CD4-positive, alpha-beta T cell (primary cell): ENCODE results near the gene OPN4. TPM values are rescaled to one million over a fixed set of nuclear protein-coding genes. Genes with fewer than 3 reads are reported as not detected.

Experiments
- ATAC-seq: fragments of 200-7000 bp; cut with Tn5 transposase; one replicate; pipeline ENCODE4 v1.10.0; 2022; ENCODE audit warnings: mild to moderate bottlenecking; ENCODE audit not compliant: poor library complexity
- CTCF ChIA-PET: fragments of 350-600 bp; sonication (Branson Sonifier 250); formaldehyde crosslinking; loops from one replicate; lab custom pipeline; 2021; ENCODE audit warnings: antibody characterized with exemption, inconsistent platforms; lab: Charles Lee
- POLR2A ChIA-PET: fragments of 350-600 bp; sonication (Branson Sonifier 250); formaldehyde crosslinking; loops from one replicate; lab custom pipeline; 2021; ENCODE audit warnings: antibody characterized with exemption, inconsistent platforms; lab: Charles Lee
- DNase-seq, 14 experiments: peaks; one replicate each; pipeline ENCODE4 v3.0.0-alpha.2; 2013 to 2020; ENCODE audit warnings: mixed read lengths in 2 of 14
- H3K27ac ChIP-seq, 2 donors: one replicate each; pipeline versions ENCODE4 v1.5.1 to v1.7.0; 2013; ENCODE audit warnings: low read length in 2 of 2, low read depth in 1 of 2, mild to moderate bottlenecking in 1 of 2
- H3K27me3 ChIP-seq, 2 experiments: 1 replicate in 1 of 2; 2 replicates in 1 of 2; pipeline versions ENCODE4 v1.6.1 to v1.7.0; 2013; ENCODE audit warnings: low read length in 2 of 2, control low read depth in 1 of 2, mild to moderate bottlenecking in 1 of 2, moderate library complexity in 1 of 2; ENCODE audit not compliant: insufficient read depth in 2 of 2, control insufficient read depth in 1 of 2
- H3K36me3 ChIP-seq: one replicate; pipeline ENCODE4 v1.6.1; 2013; ENCODE audit warnings: low read length, control low read depth; ENCODE audit not compliant: insufficient read depth
- H3K4me1 ChIP-seq: one replicate; pipeline ENCODE4 v1.6.1; 2013; ENCODE audit warnings: low read length, control low read depth; ENCODE audit not compliant: insufficient read depth
- H3K4me3 ChIP-seq: one replicate; pipeline ENCODE4 v1.5.1; 2013; ENCODE audit warnings: mild to moderate bottlenecking, low read length, moderate library complexity
- H3K9me3 ChIP-seq, 2 experiments: 1 replicate in 1 of 2; 2 replicates in 1 of 2; pipeline versions ENCODE4 v1.6.1 to v1.7.0; 2013; ENCODE audit warnings: low read length in 2 of 2, mild to moderate bottlenecking in 2 of 2, control low read depth in 1 of 2, moderate library complexity in 1 of 2; ENCODE audit not compliant: control insufficient read depth in 1 of 2, insufficient read depth in 1 of 2
- H3K27ac Mint-ChIP-seq: one replicate; pipeline ENCODE4 v1.8.0; 2020; ENCODE audit warnings: mixed read lengths
- H3K27me3 Mint-ChIP-seq: one replicate; pipeline ENCODE4 v1.8.0; 2021; ENCODE audit warnings: mixed read lengths
- H3K36me3 Mint-ChIP-seq: one replicate; pipeline ENCODE4 v1.8.0; 2021; ENCODE audit warnings: low read depth, mixed read lengths
- H3K4me1 Mint-ChIP-seq: one replicate; pipeline ENCODE4 v1.8.0; 2021; ENCODE audit warnings: low read depth, mixed read lengths
- H3K4me3 Mint-ChIP-seq: one replicate; pipeline ENCODE4 v1.8.0; 2020; ENCODE audit warnings: mild to moderate bottlenecking, mixed read lengths
- H3K9me3 Mint-ChIP-seq: one replicate; pipeline ENCODE4 v1.8.0; 2020; ENCODE audit warnings: mixed read lengths
- intact Hi-C, 2 experiments: fragments of 100-400 bp; cut with DNase I in 1 of 2; cut with micrococcal nuclease in 1 of 2; formaldehyde crosslinking; loops; one replicate each; pipeline versions ENCODE4 v1.15.1 to v1.9.0; 2023 to 2025; cut with DNase I, micrococcal nuclease
- total RNA-seq, 174 experiments: library from RNA in 2 of 174; stranded (reverse) in 2 of 174; gene quantifications; one replicate each; pipeline ENCODE4 v1.2.3 and lab custom pipeline; 2021 to 2026
- TF ChIP-seq, protein P1 (sequence below): fragments of 200-600 bp; IDR thresholded peaks from one replicate; pipeline ENCODE4 v1.8.0; 2022; ENCODE audit warnings: antibody characterized with exemption, mild to moderate bottlenecking

The OPN4 gene
- total RNA-seq, 2 experiments from 2014 or later, result not detected

DNA sequence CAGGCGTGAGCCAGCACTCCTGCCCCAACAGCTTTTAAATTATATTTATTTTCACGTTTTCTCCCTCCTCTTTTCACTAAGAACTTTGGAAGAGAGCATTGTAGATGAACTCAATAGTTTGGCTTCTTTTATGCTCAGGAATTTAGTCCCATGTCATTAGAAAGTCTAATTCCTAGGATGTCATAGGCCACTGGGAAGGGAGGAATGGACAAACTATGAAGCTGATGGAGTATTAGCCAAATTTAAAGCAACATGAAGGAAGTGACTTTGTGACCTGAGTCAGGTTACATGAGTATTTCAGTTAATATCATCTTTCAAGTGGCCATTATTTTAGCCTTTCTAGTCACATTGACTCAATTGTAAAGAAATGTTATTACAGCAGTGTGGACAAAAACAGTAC is 18.0 kb upstream of the OPN4 start:
- Histone ChIP-seq H3K4me3 (no peak overlapping the region), H3K4me1 (no peaks in the 10 kb centered on the region), H3K27me3 (peaks cover 27 to 47% of the 10 kb centered on the region in 2 experiments), H3K27ac (no peak overlapping the region), H3K9me3 (peaks cover 0 to 15% of the 10 kb centered on the region in 2 experiments), H3K36me3 (no peaks in the 10 kb centered on the region)
- no peaks in the 10 kb centered on the region for H3K36me3 Mint-ChIP-seq
- DNase-seq, result no peak
- H3K9me3 Mint-ChIP-seq, result no peaks in the 10 kb centered on the region
- CTCF ChIA-PET, result no interaction called here
- no peak for ATAC-seq
- no peak overlapping the region for H3K4me3 Mint-ChIP-seq
- no peaks in the 10 kb centered on the region for H3K4me1 Mint-ChIP-seq
- H3K27me3 Mint-ChIP-seq, result peaks cover 61% of the 10 kb centered on the region
- no peak overlapping the region for H3K27ac Mint-ChIP-seq
- intact Hi-C loops, result no loop called here
- POLR2A ChIA-PET, result no interaction called here
- TF ChIP-seq, protein P1, sequence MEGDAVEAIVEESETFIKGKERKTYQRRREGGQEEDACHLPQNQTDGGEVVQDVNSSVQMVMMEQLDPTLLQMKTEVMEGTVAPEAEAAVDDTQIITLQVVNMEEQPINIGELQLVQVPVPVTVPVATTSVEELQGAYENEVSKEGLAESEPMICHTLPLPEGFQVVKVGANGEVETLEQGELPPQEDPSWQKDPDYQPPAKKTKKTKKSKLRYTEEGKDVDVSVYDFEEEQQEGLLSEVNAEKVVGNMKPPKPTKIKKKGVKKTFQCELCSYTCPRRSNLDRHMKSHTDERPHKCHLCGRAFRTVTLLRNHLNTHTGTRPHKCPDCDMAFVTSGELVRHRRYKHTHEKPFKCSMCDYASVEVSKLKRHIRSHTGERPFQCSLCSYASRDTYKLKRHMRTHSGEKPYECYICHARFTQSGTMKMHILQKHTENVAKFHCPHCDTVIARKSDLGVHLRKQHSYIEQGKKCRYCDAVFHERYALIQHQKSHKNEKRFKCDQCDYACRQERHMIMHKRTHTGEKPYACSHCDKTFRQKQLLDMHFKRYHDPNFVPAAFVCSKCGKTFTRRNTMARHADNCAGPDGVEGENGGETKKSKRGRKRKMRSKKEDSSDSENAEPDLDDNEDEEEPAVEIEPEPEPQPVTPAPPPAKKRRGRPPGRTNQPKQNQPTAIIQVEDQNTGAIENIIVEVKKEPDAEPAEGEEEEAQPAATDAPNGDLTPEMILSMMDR, result no peak

DNA sequence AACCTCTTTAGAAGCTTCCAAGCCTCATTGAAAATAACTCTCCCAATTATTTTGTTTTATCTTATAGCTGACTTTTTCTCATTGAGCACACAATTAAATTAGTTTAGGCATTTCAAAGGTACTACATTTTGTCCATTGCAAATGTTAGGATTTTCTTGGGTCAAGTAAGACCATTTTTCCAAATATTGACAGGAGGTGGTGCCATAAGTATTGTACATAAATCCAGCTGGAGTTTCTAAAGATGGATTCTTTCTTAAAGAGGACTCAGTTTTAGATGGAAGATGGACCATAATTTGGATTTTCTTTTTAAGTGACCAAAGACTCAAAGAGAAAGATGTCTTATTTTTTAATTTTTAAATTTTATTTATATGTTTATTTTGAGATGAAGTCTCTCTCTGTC is 12.3 kb upstream of the OPN4 start:
- no peak overlapping the region for H3K27ac ChIP-seq
- Mint-ChIP-seq H3K4me1 (peaks cover 5% of the 10 kb centered on the region), H3K4me3 (no peak overlapping the region), H3K36me3 (no peaks in the 10 kb centered on the region), H3K27me3 (peaks cover 23% of the 10 kb centered on the region), H3K9me3 (peaks cover 3% of the 10 kb centered on the region), H3K27ac (no peak overlapping the region)
- ATAC-seq, result no peak
- TF ChIP-seq, protein P1, result no peak
- H3K36me3 ChIP-seq, result no peaks in the 10 kb centered on the region
- H3K9me3 ChIP-seq, result peaks cover 0 to 9% of the 10 kb centered on the region in 2 experiments
- CTCF ChIA-PET, result no interaction called here
- H3K27me3 ChIP-seq, result peaks cover 10 to 15% of the 10 kb centered on the region in 2 experiments
- intact Hi-C loops, result no loop called here
- POLR2A ChIA-PET, result interaction anchor here (0.5 kb wide), 1 partner anchor 27 kb away, joined by 3 read pairs; no protein-coding TSS in a partner anchor
- H3K4me1 ChIP-seq, result no peaks in the 10 kb centered on the region
- no peak for DNase-seq
- no peak overlapping the region for H3K4me3 ChIP-seq

DNA sequence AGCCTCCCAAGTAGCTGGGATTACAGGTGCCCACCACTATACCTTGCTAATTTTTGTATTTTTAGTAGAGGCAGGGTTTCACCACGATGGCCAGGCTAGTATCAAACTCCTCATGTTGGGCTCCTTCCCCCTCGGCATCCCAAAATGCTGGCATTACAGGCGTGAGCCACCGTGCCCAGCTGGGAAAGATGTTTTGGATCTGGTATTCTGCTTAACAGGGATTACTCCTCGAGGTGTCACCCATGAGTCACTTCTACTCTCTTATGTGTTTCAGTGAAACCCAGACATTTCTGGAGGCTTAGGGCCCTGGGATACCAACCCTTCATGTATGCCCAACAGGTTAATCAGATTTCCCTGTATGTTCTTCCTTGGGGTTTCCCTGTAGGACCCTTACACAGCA is 11.8 kb upstream of the OPN4 start:
- no peak overlapping the region for H3K27ac ChIP-seq
- H3K27me3 ChIP-seq, result peaks cover 10 to 15% of the 10 kb centered on the region in 2 experiments
- TF ChIP-seq, protein P1, result no peak
- Mint-ChIP-seq H3K36me3 (no peaks in the 10 kb centered on the region), H3K4me3 (no peak overlapping the region), H3K4me1 (peaks cover 5% of the 10 kb centered on the region), H3K27ac (no peak overlapping the region), H3K9me3 (peaks cover 3% of the 10 kb centered on the region), H3K27me3 (peaks cover 18% of the 10 kb centered on the region)
- H3K9me3 ChIP-seq, result peaks cover 0 to 9% of the 10 kb centered on the region in 2 experiments
- ChIA-PET CTCF (no interaction called here), POLR2A (interaction anchor here (0.5 kb wide), 1 partner anchor 26 kb away, joined by 3 read pairs; no protein-coding TSS in a partner anchor)
- intact Hi-C loops, result no loop called here
- DNase-seq (no peak), ATAC-seq (no peak)
- no peak overlapping the region for H3K4me3 ChIP-seq
- H3K4me1 ChIP-seq, result no peaks in the 10 kb centered on the region
- no peaks in the 10 kb centered on the region for H3K36me3 ChIP-seq
